H1 (cell line): Measurements from ENCODE around the gene ARHGAP8. TPM values are rescaled to one million over a fixed set of nuclear protein-coding genes. Genes with fewer than 3 reads are reported as not detected.

Experiments
- BCL11A ChIP-seq, 2 experiments: IDR thresholded peaks; one replicate each; pipeline ENCODE4 v1.6.1; 2011; ENCODE audit warnings: low read depth in 2 of 2, low read length in 2 of 2, mild to moderate bottlenecking in 2 of 2
- CBX5 ChIP-seq: fragments of 300-800, 300-1000 bp; sonication (generic); IDR thresholded peaks from 2 replicates; pipeline ENCODE4 v1.7.1; 2016; ENCODE audit warnings: antibody characterized with exemption, low read length, low read depth
- FOSL1 ChIP-seq: IDR thresholded peaks from 2 replicates; pipeline ENCODE4 v1.6.1; 2011; ENCODE audit warnings: mild to moderate bottlenecking, low read depth, low read length, moderate library complexity; ENCODE audit not compliant: insufficient read depth
- JUND ChIP-seq: IDR thresholded peaks from 2 replicates; pipeline ENCODE4 v1.6.1; 2011; ENCODE audit warnings: mild to moderate bottlenecking, improper control_type of control experiment, low read length
- RNF2 ChIP-seq: fragments of 200-900, 300-1000 bp; sonication (generic); IDR thresholded peaks from 2 replicates; pipeline ENCODE4 v1.7.1; 2016; ENCODE audit warnings: borderline replicate concordance, low read depth, mild to moderate bottlenecking, antibody characterized with exemption, low read length; ENCODE audit not compliant: poor library complexity, severe bottlenecking; ENCODE audit errors: missing control alignments
- SIN3A ChIP-seq, 2 experiments: IDR thresholded peaks in 1 of 2; conservative IDR thresholded peaks in 1 of 2; 2 replicates each; pipeline ENCODE4 v1.6.1; 2011 to 2012; ENCODE audit warnings: low read length in 2 of 2, improper control_type of control experiment in 1 of 2, low read depth in 1 of 2, mild to moderate bottlenecking in 1 of 2
- SIRT6 ChIP-seq: IDR thresholded peaks from one replicate; pipeline ENCODE4 v1.7.1; 2012; ENCODE audit warnings: low read length, inconsistent platforms
- SP1 ChIP-seq: IDR thresholded peaks from 2 replicates; pipeline ENCODE4 v1.6.1; 2011; ENCODE audit warnings: low read depth, low read length
- SRF ChIP-seq: IDR thresholded peaks from 2 replicates; pipeline ENCODE4 v1.6.1; 2011; ENCODE audit warnings: mild to moderate bottlenecking, low read depth, low read length, moderate library complexity
- TBP ChIP-seq: IDR thresholded peaks from 2 replicates; pipeline ENCODE4 v1.6.1; 2011; ENCODE audit warnings: low read depth, low read length, improper control_type of control experiment
- TCF12 ChIP-seq: IDR thresholded peaks from 2 replicates; pipeline ENCODE4 v1.6.1; 2011; ENCODE audit warnings: low read depth, mild to moderate bottlenecking, low read length
- polyA plus RNA-seq, 7 experiments: library from polyadenylated mRNA; depleted of rRNA in 3 of 7; stranded (reverse) in 5 of 7; unstranded in 2 of 7; fragments of >200 nt in 5 of 7; fragments of 200-250 nt in 2 of 7; gene quantifications; 1 replicate in 5 of 7; 2 replicates in 1 of 7; 4 replicates in 1 of 7; pipeline versions ENCODE4 v1.2.1 to v1.2.3, GENCODE V29; 2011 to 2013; ENCODE audit warnings: missing spikeins in 2 of 7, mixed read lengths in 2 of 7
- total RNA-seq: library from RNA; stranded (reverse); fragmentation: NEBNext Ultra II Directional; extraction: Animal tissue kit (Norgen Biotek cat#: 25700); gene quantifications from 2 replicates; pipeline ENCODE4 v1.2.1, GENCODE V29; 2021
- TF ChIP-seq, protein P1 (sequence below): fragments of 300-600 bp; sonication (generic); IDR thresholded peaks from 2 replicates; pipeline ENCODE4 v1.7.1; 2012; ENCODE audit warnings: low read length, moderate library complexity, mild to moderate bottlenecking, inconsistent platforms; ENCODE audit not compliant: insufficient replicate concordance

ARHGAP8 gene
- total and polyA plus RNA-seq, 2 of the 8 experiments (the other 6 are each of a cell fraction or from before 2014, with no cell fraction given) = 35.6 to 47.7 TPM

DNA sequence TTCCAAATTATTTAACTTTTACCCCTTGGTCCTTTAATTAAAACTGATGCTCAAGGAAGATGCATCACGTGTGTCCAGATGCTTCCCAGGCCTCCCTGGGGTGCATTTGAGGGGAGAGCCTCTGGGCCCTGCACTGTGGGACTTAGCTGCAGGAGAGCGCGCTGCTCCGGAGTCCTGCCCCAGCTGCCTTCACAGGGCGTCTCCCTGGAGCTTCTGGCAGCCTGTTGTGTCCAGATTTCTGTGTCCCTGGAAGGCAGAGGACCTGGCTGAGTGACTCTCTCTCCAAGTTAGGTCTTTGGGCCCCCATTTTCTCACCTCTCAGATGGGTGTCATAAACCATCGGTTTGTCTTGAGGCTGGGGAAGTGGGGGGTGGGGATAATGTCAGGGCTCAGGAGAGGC lies 3.0 kb downstream of the ARHGAP8 start (continued):
- TF ChIP-seq, protein P1, sequence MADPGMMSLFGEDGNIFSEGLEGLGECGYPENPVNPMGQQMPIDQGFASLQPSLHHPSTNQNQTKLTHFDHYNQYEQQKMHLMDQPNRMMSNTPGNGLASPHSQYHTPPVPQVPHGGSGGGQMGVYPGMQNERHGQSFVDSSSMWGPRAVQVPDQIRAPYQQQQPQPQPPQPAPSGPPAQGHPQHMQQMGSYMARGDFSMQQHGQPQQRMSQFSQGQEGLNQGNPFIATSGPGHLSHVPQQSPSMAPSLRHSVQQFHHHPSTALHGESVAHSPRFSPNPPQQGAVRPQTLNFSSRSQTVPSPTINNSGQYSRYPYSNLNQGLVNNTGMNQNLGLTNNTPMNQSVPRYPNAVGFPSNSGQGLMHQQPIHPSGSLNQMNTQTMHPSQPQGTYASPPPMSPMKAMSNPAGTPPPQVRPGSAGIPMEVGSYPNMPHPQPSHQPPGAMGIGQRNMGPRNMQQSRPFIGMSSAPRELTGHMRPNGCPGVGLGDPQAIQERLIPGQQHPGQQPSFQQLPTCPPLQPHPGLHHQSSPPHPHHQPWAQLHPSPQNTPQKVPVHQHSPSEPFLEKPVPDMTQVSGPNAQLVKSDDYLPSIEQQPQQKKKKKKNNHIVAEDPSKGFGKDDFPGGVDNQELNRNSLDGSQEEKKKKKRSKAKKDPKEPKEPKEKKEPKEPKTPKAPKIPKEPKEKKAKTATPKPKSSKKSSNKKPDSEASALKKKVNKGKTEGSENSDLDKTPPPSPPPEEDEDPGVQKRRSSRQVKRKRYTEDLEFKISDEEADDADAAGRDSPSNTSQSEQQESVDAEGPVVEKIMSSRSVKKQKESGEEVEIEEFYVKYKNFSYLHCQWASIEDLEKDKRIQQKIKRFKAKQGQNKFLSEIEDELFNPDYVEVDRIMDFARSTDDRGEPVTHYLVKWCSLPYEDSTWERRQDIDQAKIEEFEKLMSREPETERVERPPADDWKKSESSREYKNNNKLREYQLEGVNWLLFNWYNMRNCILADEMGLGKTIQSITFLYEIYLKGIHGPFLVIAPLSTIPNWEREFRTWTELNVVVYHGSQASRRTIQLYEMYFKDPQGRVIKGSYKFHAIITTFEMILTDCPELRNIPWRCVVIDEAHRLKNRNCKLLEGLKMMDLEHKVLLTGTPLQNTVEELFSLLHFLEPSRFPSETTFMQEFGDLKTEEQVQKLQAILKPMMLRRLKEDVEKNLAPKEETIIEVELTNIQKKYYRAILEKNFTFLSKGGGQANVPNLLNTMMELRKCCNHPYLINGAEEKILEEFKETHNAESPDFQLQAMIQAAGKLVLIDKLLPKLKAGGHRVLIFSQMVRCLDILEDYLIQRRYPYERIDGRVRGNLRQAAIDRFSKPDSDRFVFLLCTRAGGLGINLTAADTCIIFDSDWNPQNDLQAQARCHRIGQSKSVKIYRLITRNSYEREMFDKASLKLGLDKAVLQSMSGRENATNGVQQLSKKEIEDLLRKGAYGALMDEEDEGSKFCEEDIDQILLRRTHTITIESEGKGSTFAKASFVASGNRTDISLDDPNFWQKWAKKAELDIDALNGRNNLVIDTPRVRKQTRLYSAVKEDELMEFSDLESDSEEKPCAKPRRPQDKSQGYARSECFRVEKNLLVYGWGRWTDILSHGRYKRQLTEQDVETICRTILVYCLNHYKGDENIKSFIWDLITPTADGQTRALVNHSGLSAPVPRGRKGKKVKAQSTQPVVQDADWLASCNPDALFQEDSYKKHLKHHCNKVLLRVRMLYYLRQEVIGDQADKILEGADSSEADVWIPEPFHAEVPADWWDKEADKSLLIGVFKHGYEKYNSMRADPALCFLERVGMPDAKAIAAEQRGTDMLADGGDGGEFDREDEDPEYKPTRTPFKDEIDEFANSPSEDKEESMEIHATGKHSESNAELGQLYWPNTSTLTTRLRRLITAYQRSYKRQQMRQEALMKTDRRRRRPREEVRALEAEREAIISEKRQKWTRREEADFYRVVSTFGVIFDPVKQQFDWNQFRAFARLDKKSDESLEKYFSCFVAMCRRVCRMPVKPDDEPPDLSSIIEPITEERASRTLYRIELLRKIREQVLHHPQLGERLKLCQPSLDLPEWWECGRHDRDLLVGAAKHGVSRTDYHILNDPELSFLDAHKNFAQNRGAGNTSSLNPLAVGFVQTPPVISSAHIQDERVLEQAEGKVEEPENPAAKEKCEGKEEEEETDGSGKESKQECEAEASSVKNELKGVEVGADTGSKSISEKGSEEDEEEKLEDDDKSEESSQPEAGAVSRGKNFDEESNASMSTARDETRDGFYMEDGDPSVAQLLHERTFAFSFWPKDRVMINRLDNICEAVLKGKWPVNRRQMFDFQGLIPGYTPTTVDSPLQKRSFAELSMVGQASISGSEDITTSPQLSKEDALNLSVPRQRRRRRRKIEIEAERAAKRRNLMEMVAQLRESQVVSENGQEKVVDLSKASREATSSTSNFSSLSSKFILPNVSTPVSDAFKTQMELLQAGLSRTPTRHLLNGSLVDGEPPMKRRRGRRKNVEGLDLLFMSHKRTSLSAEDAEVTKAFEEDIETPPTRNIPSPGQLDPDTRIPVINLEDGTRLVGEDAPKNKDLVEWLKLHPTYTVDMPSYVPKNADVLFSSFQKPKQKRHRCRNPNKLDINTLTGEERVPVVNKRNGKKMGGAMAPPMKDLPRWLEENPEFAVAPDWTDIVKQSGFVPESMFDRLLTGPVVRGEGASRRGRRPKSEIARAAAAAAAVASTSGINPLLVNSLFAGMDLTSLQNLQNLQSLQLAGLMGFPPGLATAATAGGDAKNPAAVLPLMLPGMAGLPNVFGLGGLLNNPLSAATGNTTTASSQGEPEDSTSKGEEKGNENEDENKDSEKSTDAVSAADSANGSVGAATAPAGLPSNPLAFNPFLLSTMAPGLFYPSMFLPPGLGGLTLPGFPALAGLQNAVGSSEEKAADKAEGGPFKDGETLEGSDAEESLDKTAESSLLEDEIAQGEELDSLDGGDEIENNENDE = no peak
- TF ChIP-seq TCF12 (no peak), CBX5 (no peak), FOSL1 (no peak), JUND (no peak), SP1 (no peak), BCL11A (IDR thresholded peaks at IDR 0.05; ENCODE audit: low read depth in 2 of 2, low read length in 2 of 2) (no peak), RNF2 (no peak), SRF (no peak), SIRT6 (no peak), TBP (no peak), SIN3A (conservative IDR thresholded peaks at IDR 0.05 in 1 of 2, IDR thresholded peaks at IDR 0.05 in 1 of 2; ENCODE audit: low read depth in 1 of 2, low read length in 2 of 2) (no peak)
